Activated T-helper 17 cell treated with anti-CD3 and anti-CD28 coated beads, Interleukin-2, amount 50 U/mL, for 72 hours (primary cell): ENCODE results near the gene TBXAS1. TPM values are rescaled to one million over a fixed set of nuclear protein-coding genes. Genes with fewer than 3 reads are reported as not detected.

Experiments
- ATAC-seq: fragments of 150-1000 bp; cut with Tn5 transposase; replicated peaks from 2 replicates; pipeline ENCODE4 v1.10.0; 2021; ENCODE audit warnings: mild to moderate bottlenecking, moderate library complexity
- H3K27ac Mint-ChIP-seq: one replicate; pipeline ENCODE4 v1.8.0; 2022; ENCODE audit warnings: mixed read lengths
- H3K27me3 Mint-ChIP-seq: one replicate; pipeline ENCODE4 v1.8.0; 2022; ENCODE audit warnings: mixed read lengths
- H3K36me3 Mint-ChIP-seq: one replicate; pipeline ENCODE4 v1.8.0; 2022; ENCODE audit warnings: low read depth, mild to moderate bottlenecking, mixed read lengths
- H3K4me1 Mint-ChIP-seq: one replicate; pipeline ENCODE4 v1.8.0; 2022; ENCODE audit warnings: mixed read lengths
- H3K4me3 Mint-ChIP-seq: one replicate; pipeline ENCODE4 v1.8.0; 2022; ENCODE audit warnings: mild to moderate bottlenecking, mixed read lengths
- H3K9me3 Mint-ChIP-seq: one replicate; pipeline ENCODE4 v1.8.0; 2022; ENCODE audit warnings: mixed read lengths
- total RNA-seq, 2 donors: library from RNA; stranded (reverse); gene quantifications; one replicate each; pipeline ENCODE4 v1.2.3, GENCODE V29; 2022

The TBXAS1 gene
- total RNA-seq, 2 donors from 2014 or later: 17.8 to 22.0 TPM

DNA sequence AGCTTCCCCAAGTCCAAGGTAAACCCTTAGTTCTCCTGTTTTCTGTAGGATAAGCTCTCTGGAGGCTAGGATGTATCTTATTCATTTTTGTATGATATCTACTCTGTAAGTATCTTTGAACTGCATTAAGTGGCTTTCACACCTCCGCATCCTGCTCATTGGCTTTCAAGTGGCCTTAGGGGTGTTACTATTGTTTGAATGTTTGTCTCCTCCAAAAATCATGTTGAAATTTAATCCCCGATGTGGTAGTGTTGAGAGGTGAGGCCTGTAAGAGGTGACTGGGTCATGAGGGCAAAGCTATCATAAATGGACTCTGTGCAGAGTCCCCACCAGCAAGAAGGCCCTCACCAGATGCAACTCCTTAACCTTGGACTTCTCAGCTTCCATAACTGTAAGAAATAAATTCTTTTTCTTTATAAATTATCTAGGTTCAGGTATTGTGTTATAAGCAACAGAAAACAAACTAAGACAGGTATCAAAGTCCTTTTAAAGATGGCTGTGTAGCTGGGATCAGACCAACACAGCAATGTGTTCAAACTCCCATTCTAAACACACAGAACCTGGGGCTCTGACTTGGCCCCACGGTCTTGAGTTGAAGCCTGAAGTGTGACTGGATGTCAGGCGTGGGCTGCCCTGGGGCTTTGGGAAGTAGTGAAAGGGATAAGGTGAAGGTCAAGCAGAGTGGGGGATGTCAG is 25.9 kb downstream of the TBXAS1 start:
- H3K4me1 Mint-ChIP-seq: peaks cover 28% of the 10 kb centered on the region
- peak; percentile 56 for ATAC-seq
- H3K4me3 Mint-ChIP-seq: peak overlapping the region; percentile 69

DNA sequence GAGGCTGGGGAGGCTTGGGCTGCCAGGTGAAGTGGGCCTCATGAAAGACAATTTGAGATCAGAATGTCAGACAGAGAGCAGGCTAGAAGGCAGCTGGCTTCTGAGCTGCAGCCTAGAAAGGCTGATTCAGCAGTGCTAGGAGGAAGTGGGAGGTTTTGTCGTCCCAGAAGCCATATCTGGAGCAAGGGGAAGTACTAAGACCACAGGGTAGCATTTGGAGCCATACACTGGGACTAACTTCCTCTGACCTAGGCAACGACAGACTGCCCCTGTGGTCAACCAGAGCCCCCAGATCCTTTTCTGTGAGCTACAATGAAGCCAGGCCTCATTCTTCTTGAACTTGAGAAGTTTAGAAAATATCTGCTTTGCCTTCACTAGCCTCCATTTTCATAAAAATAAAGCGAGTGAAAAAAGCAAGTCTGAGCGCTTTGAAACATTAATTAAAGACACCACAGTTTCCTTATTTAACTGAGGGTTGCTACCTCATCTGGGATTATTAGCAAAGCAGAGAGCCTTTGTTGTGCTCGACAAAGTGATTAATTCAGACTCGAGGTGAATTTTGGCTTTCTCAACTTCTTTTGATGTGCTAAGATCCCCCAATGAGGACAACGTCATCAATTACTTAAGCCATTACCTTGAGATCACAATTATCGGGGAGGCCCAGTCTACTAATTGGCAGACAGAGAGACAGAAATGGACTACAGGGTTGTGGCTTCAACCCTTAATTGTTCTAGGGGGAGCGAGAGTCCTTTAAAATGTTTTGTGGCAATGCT is 26.6 kb downstream of the TBXAS1 start:
- no peaks in the 10 kb centered on the region for H3K36me3 Mint-ChIP-seq
- peak overlapping the region; percentile 69 for H3K4me3 Mint-ChIP-seq
- ATAC-seq: peak; percentile 94
- no peaks in the 10 kb centered on the region for H3K27me3 Mint-ChIP-seq
- H3K27ac Mint-ChIP-seq: peak overlapping the region; percentile 89
- H3K9me3 Mint-ChIP-seq: no peaks in the 10 kb centered on the region
- peaks cover 31% of the 10 kb centered on the region for H3K4me1 Mint-ChIP-seq

More for the DNA sequence above, 25.9 kb downstream of the TBXAS1 start:
- H3K27ac Mint-ChIP-seq: peak overlapping the region; percentile 89
- no peaks in the 10 kb centered on the region for H3K9me3 Mint-ChIP-seq
- no peaks in the 10 kb centered on the region for H3K27me3 Mint-ChIP-seq
- no peaks in the 10 kb centered on the region for H3K36me3 Mint-ChIP-seq

DNA sequence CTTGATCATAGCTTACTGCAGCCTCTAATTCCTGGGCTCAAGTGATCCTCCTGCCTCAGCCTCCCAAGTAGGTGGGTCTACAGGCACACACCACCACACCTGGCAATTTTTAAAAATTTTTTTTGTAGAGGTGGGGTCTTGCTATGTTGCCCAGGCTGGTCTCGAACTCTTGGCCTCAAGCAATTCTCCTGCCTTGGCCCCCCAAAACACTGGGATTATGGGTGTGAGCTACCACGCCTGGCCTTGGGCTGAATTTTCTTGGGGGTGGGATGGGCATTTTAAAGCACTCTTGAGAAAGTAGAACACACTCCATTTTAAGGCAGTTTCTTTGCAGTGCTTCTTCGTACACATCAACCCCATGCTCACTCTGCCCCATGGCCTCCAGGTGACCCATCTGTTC is 28.7 kb downstream of the TBXAS1 start:
- Mint-ChIP-seq H3K27me3 (no peaks in the 10 kb centered on the region), H3K27ac (no peak overlapping the region), H3K9me3 (no peaks in the 10 kb centered on the region), H3K4me1 (peaks cover 35% of the 10 kb centered on the region), H3K36me3 (no peaks in the 10 kb centered on the region), H3K4me3 (no peak overlapping the region)
- ATAC-seq: no peak

DNA sequence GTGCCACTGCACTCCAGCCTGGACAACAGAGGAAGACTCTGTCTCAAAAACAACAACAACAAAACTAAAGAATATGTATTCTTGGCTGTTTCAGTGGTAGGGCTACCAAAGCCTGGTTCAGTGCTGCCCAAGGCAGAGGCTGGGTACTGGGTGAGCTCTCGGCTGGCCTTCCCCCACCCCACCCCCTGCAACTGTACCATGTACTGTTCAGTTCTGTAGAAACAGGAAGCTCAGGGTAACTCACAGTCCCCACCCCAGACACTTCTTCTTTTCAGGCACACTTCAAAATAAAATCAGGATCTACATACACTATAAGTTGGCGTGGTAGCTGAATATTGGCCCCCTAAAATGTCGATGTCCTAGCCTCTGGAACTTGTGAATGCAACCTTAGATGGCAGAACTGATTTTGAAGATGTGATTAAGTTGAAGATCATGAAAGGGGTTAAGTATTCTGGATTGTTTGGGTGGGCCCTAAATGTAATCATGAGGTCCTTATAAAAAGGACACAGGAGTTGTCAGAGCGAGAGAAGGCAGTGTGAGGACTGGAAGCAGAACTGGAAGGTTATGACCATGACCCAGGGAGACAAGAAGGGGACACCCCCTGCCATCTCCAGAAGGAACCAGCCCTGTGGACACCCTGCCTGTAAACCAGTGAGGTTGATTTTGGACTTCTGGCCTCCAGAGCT is 31.2 kb downstream of the TBXAS1 start:
- Mint-ChIP-seq H3K4me3 (no peak overlapping the region), H3K27ac (no peak overlapping the region), H3K27me3 (no peaks in the 10 kb centered on the region), H3K9me3 (peaks cover 4% of the 10 kb centered on the region), H3K4me1 (peaks cover 24% of the 10 kb centered on the region), H3K36me3 (no peaks in the 10 kb centered on the region)
- ATAC-seq: no peak

DNA sequence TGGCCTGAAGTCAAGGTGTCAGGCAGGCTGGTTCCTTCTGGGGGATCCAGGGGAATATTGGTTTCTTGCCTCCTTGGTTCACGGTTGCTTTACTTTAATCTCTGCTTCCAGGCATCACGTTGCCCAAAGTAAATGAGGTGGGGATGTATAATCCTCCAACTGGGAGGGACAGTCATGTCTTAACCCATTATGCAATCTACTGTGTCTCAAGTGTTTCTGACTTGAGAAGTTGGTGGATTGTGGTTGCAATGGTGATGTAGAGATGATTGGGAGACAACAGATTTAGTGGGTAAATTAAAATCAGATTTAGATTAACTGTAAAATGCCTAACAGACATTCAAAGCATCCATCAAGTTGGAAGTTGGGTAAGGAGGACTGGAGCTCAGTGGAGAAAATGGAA is 32.7 kb downstream of the TBXAS1 start:
- Mint-ChIP-seq H3K9me3 (peaks cover 4% of the 10 kb centered on the region), H3K27ac (no peak overlapping the region), H3K4me3 (no peak overlapping the region), H3K4me1 (peaks cover 14% of the 10 kb centered on the region), H3K27me3 (no peaks in the 10 kb centered on the region), H3K36me3 (no peaks in the 10 kb centered on the region)
- ATAC-seq: no peak

- Mint-ChIP-seq H3K4me1 (peaks cover 16% of the 10 kb centered on the region), H3K36me3 (no peaks in the 10 kb centered on the region), H3K4me3 (no peak overlapping the region), H3K27me3 (no peaks in the 10 kb centered on the region), H3K9me3 (peaks cover 4% of the 10 kb centered on the region), H3K27ac (no peak overlapping the region)
- no peak for ATAC-seq
Measured at GRCh38 chr7:139866047-139866837, 37.2 kb downstream of the TBXAS1 start.

DNA sequence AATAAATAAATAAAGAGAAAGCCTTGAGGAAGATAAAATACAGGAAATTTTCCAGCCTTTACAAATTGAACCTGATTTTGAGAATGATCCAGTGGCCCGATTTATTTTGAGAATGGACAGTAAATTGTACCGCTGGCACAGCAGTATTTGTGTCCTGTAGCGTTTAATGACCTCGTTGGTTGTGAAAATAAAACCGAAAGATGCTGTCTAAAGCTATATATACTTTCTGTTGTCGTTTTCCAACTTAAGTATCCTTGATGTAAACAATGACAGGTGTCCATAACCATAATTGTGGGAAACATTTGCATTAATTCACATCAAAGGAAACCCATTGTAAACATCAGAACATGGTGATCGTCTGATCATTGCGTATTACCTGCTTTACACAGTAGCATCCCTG is 38.8 kb downstream of the TBXAS1 start:
- Mint-ChIP-seq H3K36me3 (peaks cover 3% of the 10 kb centered on the region), H3K27me3 (no peaks in the 10 kb centered on the region), H3K4me1 (peaks cover 11% of the 10 kb centered on the region), H3K4me3 (no peak overlapping the region), H3K27ac (no peak overlapping the region), H3K9me3 (peaks cover 4% of the 10 kb centered on the region)
- ATAC-seq: no peak

GRCh38 chr7:139869886-139870285 is 40.8 kb downstream of the TBXAS1 start:
- no peak overlapping the region for H3K27ac Mint-ChIP-seq
- no peak overlapping the region for H3K4me3 Mint-ChIP-seq
- peaks cover 9% of the 10 kb centered on the region for H3K36me3 Mint-ChIP-seq
- H3K9me3 Mint-ChIP-seq: no peaks in the 10 kb centered on the region
- H3K4me1 Mint-ChIP-seq: peaks cover 11% of the 10 kb centered on the region
- ATAC-seq: no peak
- no peaks in the 10 kb centered on the region for H3K27me3 Mint-ChIP-seq

DNA sequence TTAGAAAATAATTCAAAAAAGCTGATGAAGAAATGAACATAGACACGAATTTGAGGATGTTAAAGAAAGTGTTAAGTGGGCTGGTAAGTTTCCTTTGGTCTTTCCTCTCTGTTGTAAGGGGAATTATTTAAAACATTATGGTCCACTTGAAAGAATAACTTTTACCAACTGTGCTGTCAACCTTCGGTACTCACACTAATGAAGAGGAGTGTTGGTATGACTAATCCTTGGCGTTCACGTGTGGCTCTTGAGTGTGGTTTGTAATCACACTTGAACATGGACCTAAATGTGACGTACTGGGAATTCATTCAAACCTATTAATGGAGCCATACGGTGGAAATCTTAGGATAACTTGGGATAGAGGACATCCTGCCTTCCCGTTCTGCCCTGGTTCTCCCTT is 41.3 kb downstream of the TBXAS1 start:
- no peaks in the 10 kb centered on the region for H3K27me3 Mint-ChIP-seq
- H3K9me3 Mint-ChIP-seq: no peaks in the 10 kb centered on the region
- ATAC-seq: no peak
- H3K36me3 Mint-ChIP-seq: peaks cover 9% of the 10 kb centered on the region
- H3K4me3 Mint-ChIP-seq: no peak overlapping the region
- no peak overlapping the region for H3K27ac Mint-ChIP-seq
- peaks cover 6% of the 10 kb centered on the region for H3K4me1 Mint-ChIP-seq

DNA sequence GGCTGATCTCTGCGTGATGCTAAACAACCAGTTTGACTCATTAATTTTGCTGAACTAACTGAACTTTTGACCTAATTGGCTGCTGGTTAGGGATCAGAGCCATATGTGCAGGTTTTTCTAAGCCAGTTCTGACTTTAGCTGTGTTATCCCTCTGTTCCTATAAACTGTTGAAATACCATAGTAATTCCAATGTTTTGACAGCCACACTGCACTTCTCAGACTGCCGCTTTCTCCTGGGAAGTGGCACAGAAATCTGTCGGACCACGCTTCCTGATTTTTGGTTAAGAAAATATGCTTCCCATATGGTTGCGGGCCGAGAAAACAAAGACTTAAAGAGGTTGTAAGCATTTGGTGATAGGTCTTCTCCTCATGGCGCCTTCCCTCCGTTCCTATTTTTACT is 42.3 kb downstream of the TBXAS1 start:
- no peak overlapping the region for H3K4me3 Mint-ChIP-seq
- H3K27ac Mint-ChIP-seq: no peak overlapping the region
- no peaks in the 10 kb centered on the region for H3K27me3 Mint-ChIP-seq
- peaks cover 12% of the 10 kb centered on the region for H3K36me3 Mint-ChIP-seq
- no peak for ATAC-seq
- peaks cover 5% of the 10 kb centered on the region for H3K4me1 Mint-ChIP-seq
- no peaks in the 10 kb centered on the region for H3K9me3 Mint-ChIP-seq

DNA sequence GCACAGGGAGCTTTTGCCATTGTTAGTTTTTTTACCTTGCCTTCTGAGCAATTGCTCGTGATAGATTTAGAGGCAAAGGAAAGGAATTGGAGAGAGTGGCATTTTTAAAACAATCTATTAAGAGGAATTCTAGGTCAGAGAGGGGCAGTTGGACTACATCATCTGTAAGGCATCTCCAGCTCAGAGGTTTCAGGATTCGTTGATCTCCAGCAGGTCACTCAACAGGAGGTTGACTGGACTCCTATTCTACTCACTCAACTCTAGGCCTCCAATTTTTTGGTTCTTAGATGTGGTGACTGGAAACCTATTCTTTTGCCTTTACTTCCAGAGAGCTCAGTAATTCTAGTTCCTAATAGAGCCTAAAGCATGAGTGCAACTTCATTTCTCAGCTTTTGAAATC is 42.8 kb downstream of the TBXAS1 start:
- no peaks in the 10 kb centered on the region for H3K27me3 Mint-ChIP-seq
- H3K4me1 Mint-ChIP-seq: peaks cover 5% of the 10 kb centered on the region
- H3K36me3 Mint-ChIP-seq: peaks cover 17% of the 10 kb centered on the region
- H3K27ac Mint-ChIP-seq: no peak overlapping the region
- H3K9me3 Mint-ChIP-seq: no peaks in the 10 kb centered on the region
- ATAC-seq: no peak
- no peak overlapping the region for H3K4me3 Mint-ChIP-seq

GRCh38 chr7:139873593-139874301 is 44.7 kb downstream of the TBXAS1 start:
- peaks cover 28% of the 10 kb centered on the region for H3K36me3 Mint-ChIP-seq
- H3K27ac Mint-ChIP-seq: no peak overlapping the region
- peaks cover 13% of the 10 kb centered on the region for H3K4me1 Mint-ChIP-seq
- H3K9me3 Mint-ChIP-seq: no peaks in the 10 kb centered on the region
- no peak overlapping the region for H3K4me3 Mint-ChIP-seq
- H3K27me3 Mint-ChIP-seq: no peaks in the 10 kb centered on the region
- ATAC-seq: no peak

GRCh38 chr7:139874302-139874629 is 45.2 kb downstream of the TBXAS1 start:
- H3K27ac Mint-ChIP-seq: no peak overlapping the region
- H3K27me3 Mint-ChIP-seq: no peaks in the 10 kb centered on the region
- no peak overlapping the region for H3K4me3 Mint-ChIP-seq
- H3K9me3 Mint-ChIP-seq: no peaks in the 10 kb centered on the region
- peaks cover 28% of the 10 kb centered on the region for H3K36me3 Mint-ChIP-seq
- no peak for ATAC-seq
- peaks cover 13% of the 10 kb centered on the region for H3K4me1 Mint-ChIP-seq

DNA sequence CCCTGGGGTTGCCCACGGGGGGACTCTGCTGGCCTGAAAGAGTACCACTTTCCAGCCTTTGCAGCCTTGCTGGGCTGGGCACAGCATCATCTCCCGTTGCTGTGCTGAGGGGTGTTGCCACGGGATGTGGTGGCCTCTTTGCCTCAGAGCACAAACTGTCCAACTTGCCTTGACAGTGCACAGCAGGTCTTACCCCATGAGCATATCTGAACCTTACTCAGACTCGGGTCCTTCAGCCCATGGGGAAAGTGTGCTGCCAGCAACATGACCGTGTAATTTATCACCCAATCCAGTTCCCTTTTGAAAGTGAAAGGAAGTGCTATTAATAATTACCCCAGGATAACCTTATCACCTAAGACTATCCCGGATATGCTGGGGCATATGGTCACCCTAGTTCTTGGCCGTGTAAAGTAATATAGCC is 46.8 kb downstream of the TBXAS1 start:
- Mint-ChIP-seq H3K27me3 (no peaks in the 10 kb centered on the region), H3K4me1 (peaks cover 8% of the 10 kb centered on the region), H3K9me3 (no peaks in the 10 kb centered on the region), H3K36me3 (peaks cover 37% of the 10 kb centered on the region), H3K27ac (no peak overlapping the region), H3K4me3 (no peak overlapping the region)
- no peak for ATAC-seq
